IMR-90 (cell line): ENCODE results near the gene RBMS3.

Experiments used
- BHLHE40 ChIP-seq: fragments of 150-350 bp; IDR thresholded peaks from 2 replicates; pipeline ENCODE4 v1.6.1; 2016; ENCODE audit warnings: mild to moderate bottlenecking, low read depth, low read length
- CHD1 ChIP-seq: IDR thresholded peaks from 2 replicates; pipeline ENCODE4 v1.6.1; 2012; ENCODE audit warnings: low read depth, low read length, improper control_type of control experiment
- FOS ChIP-seq: fragments of 150-350 bp; IDR thresholded peaks from 2 replicates; pipeline ENCODE4 v1.6.1; 2016; ENCODE audit warnings: low read depth, low read length
- MAFK ChIP-seq: IDR thresholded peaks from 2 replicates; pipeline ENCODE4 v1.6.1; 2012; ENCODE audit warnings: low read depth, low read length, improper control_type of control experiment
- MAZ ChIP-seq: IDR thresholded peaks from 2 replicates; pipeline ENCODE4 v1.6.1; 2012; ENCODE audit warnings: low read depth, mild to moderate bottlenecking, low read length, improper control_type of control experiment, moderate library complexity, borderline replicate concordance
- POLR2A ChIP-seq: IDR thresholded peaks from 2 replicates; pipeline ENCODE4 v1.6.1; 2012; ENCODE audit warnings: mild to moderate bottlenecking, low read depth, low read length
- RAD21 ChIP-seq: IDR thresholded peaks from 2 replicates; pipeline ENCODE4 v1.6.1; 2012; ENCODE audit warnings: low read length, improper control_type of control experiment
- TF ChIP-seq, protein P1 (sequence below): conservative IDR thresholded peaks from 2 replicates; pipeline ENCODE4 v1.5.1; 2012; ENCODE audit warnings: mild to moderate bottlenecking, low read depth, low read length, improper control_type of control experiment
- TF ChIP-seq, protein P2 (sequence below): fragments of 150-350 bp; IDR thresholded peaks from 2 replicates; pipeline ENCODE4 v1.6.1; 2017; ENCODE audit warnings: mild to moderate bottlenecking, antibody characterized with exemption, low read length, low read depth

DNA sequence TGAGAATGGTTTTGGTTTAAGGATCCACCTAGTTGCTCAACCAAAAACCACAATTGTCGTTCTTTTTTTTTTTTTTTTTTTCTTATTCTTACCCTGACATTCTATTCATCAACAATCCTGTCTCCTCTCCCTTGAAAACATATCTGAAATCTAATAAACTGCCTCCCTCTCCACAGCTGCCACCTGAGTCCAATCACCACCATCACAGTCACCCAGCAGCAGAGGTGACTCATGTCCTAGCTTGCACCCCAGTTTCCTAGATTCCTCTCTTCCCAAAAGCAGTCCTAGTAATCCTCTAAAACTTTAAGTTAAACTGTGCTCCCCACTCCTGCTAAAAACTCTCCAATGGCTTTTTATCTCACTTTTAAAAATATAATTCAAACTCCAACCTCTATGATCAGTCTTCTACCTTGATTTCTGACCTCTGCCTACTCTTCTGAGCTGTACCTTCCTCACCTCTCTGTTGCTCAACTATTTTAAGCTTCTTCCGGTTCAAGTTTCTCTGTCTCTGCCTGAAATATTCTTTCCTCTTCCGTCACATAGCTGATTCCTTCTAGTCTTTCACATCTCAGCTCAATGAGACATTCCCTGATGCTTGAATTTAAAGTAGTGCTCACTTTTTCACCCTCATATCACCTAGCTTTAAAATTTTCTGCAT lies 33.7 kb upstream of the RBMS3 start:
- TF ChIP-seq, protein P1, sequence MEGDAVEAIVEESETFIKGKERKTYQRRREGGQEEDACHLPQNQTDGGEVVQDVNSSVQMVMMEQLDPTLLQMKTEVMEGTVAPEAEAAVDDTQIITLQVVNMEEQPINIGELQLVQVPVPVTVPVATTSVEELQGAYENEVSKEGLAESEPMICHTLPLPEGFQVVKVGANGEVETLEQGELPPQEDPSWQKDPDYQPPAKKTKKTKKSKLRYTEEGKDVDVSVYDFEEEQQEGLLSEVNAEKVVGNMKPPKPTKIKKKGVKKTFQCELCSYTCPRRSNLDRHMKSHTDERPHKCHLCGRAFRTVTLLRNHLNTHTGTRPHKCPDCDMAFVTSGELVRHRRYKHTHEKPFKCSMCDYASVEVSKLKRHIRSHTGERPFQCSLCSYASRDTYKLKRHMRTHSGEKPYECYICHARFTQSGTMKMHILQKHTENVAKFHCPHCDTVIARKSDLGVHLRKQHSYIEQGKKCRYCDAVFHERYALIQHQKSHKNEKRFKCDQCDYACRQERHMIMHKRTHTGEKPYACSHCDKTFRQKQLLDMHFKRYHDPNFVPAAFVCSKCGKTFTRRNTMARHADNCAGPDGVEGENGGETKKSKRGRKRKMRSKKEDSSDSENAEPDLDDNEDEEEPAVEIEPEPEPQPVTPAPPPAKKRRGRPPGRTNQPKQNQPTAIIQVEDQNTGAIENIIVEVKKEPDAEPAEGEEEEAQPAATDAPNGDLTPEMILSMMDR: no peak
- TF ChIP-seq POLR2A (no peak), FOS (no peak), RAD21 (no peak), MAZ (no peak), BHLHE40 (no peak), CHD1 (no peak), MAFK (no peak)
- TF ChIP-seq, protein P2, sequence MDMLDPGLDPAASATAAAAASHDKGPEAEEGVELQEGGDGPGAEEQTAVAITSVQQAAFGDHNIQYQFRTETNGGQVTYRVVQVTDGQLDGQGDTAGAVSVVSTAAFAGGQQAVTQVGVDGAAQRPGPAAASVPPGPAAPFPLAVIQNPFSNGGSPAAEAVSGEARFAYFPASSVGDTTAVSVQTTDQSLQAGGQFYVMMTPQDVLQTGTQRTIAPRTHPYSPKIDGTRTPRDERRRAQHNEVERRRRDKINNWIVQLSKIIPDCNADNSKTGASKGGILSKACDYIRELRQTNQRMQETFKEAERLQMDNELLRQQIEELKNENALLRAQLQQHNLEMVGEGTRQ: no peak
